K562 (cell line): ENCODE results near the gene STON1. TPM values are rescaled to one million over a fixed set of nuclear protein-coding genes. Genes with fewer than 3 reads are reported as not detected.

Experiments used
- ATAC-seq: fragments of 200-7000 bp; cut with Tn5 transposase; 3 replicates; pipeline ENCODE4 v1.9.1; 2020; ENCODE audit warnings: moderate library complexity
- BruUV-seq: library from RNA; stranded (reverse); fragments of 400-500 nt; replicated peaks from 2 replicates; lab custom pipeline; 2021; lab: Mats Ljungman, UMichigan
- CTCF ChIA-PET: fragments of 300-600 bp; formaldehyde crosslinking; extraction: SDS; loops from one replicate; lab custom pipeline; 2021; ENCODE audit warnings: low intra/inter-chr PET ratio; lab: Yijun Ruan, JAX
- POLR2A ChIA-PET: fragments of 300-600, 350-650 bp; sonication (Branson Sonifier 250); formaldehyde crosslinking; extraction: SDS; loops from one replicate; lab custom pipeline; 2021; ENCODE audit warnings: antibody characterized with exemption, inconsistent platforms; lab: Yijun Ruan, JAX
- DNase-seq, 4 experiments: peaks; one replicate each; pipeline versions ENCODE4 v3.0.0 to v3.0.0-alpha.2; 2011 to 2018; ENCODE audit warnings: low spot score in 3 of 4, mixed read lengths in 3 of 4; ENCODE audit errors: extremely low read depth in 1 of 4
- FAIRE-seq: peaks from 2 replicates; lab custom pipeline; 2011; peaks lifted over from hg19 to GRCh38; lab: Jason Lieb, UNC
- H2AFZ ChIP-seq: 2 replicates; pipeline ENCODE4 v1.6.0; 2011; ENCODE audit warnings: low read depth, low read length, control low read depth, inconsistent platforms
- H3K27ac ChIP-seq: fragments of 200-600 bp; 3 replicates; pipeline ENCODE4 v1.8.0; 2011; ENCODE audit warnings: low read depth, mild to moderate bottlenecking, control low read depth, inconsistent platforms, low read length, moderate library complexity, mixed read lengths; ENCODE audit errors: extremely low read depth
- H3K27me3 ChIP-seq, 2 experiments: fragments of 300-600 bp in 1 of 2; 2 replicates in 1 of 2; 3 replicates in 1 of 2; pipeline versions ENCODE4 v1.6.0 to v1.8.0; 2011; ENCODE audit warnings: inconsistent platforms in 2 of 2, low read length in 2 of 2, mild to moderate bottlenecking in 1 of 2, mixed read lengths in 1 of 2, moderate library complexity in 1 of 2; ENCODE audit not compliant: control insufficient read depth in 2 of 2, insufficient read depth in 2 of 2
- H3K36me3 ChIP-seq: fragments of 300-600 bp; 3 replicates; pipeline ENCODE4 v1.8.0; 2011; ENCODE audit warnings: mild to moderate bottlenecking, low read length, inconsistent platforms; ENCODE audit not compliant: control insufficient read depth, insufficient read depth
- H3K4me1 ChIP-seq, 2 experiments: fragments of 200-600 bp in 1 of 2; replicated peaks in 1 of 2; 2 replicates in 1 of 2; 3 replicates in 1 of 2; pipeline versions ENCODE4 v1.5.1 to v1.8.0; 2011; ENCODE audit warnings: inconsistent platforms in 2 of 2, low read length in 2 of 2, mild to moderate bottlenecking in 1 of 2, mixed read lengths in 1 of 2, moderate library complexity in 1 of 2; ENCODE audit not compliant: control insufficient read depth in 2 of 2, insufficient read depth in 2 of 2
- H3K4me2 ChIP-seq: 2 replicates; pipeline ENCODE4 v1.6.1; 2011; ENCODE audit warnings: low read length, control low read depth, inconsistent platforms, mixed read lengths; ENCODE audit not compliant: insufficient read depth
- H3K4me3 ChIP-seq: fragments of 200-600 bp; sonication (generic), shearing (Covaris generic); 2 replicates; pipeline ENCODE4 v1.5.1; 2016; ENCODE audit warnings: control low read depth, inconsistent platforms
- H3K79me2 ChIP-seq: fragments of 200-600 bp; 3 replicates; pipeline ENCODE4 v1.8.0; 2011; ENCODE audit warnings: low read length, inconsistent platforms; ENCODE audit not compliant: control insufficient read depth, insufficient read depth
- H3K9ac ChIP-seq, 2 experiments: 2 replicates each; pipeline versions ENCODE4 v1.6.0 to v1.6.1; 2011; ENCODE audit warnings: low read depth in 2 of 2, low read length in 2 of 2, control low read depth in 1 of 2, inconsistent platforms in 1 of 2, mild to moderate bottlenecking in 1 of 2, mixed read lengths in 1 of 2; ENCODE audit not compliant: insufficient read depth in 1 of 2
- H3K9me1 ChIP-seq: one replicate; pipeline ENCODE4 v1.6.0; 2011; ENCODE audit warnings: inconsistent platforms, mild to moderate bottlenecking, low read length, moderate library complexity; ENCODE audit not compliant: control insufficient read depth, insufficient read depth
- H3K9me3 ChIP-seq: replicated peaks from 2 replicates; pipeline ENCODE4 v1.5.1; 2011; ENCODE audit warnings: low read depth, low read length, inconsistent platforms; ENCODE audit not compliant: control insufficient read depth, insufficient read depth
- H4K20me1 ChIP-seq: replicated peaks from 2 replicates; pipeline ENCODE4 v1.6.1; 2011; ENCODE audit warnings: low read length, inconsistent platforms, mixed read lengths; ENCODE audit not compliant: control insufficient read depth, insufficient read depth
- ADNP ChIP-seq: fragments of 200-800 bp; sonication (Bioruptor generic); IDR thresholded peaks from 2 replicates; pipeline ENCODE4 v1.6.1; 2016; ENCODE audit warnings: missing genetic modification characterization, missing compliant biosample characterization
- GATAD2A ChIP-seq: fragments of 450-650 bp; IDR thresholded peaks from 2 replicates; pipeline ENCODE4 v1.6.1; 2017
- KLF6 ChIP-seq: fragments of 250-450 bp; sonication (Bioruptor Pico); IDR thresholded peaks from 2 replicates; pipeline ENCODE4 v1.4.0; 2020; ENCODE audit warnings: mild to moderate bottlenecking, moderate library complexity, borderline replicate concordance
- OTX1 ChIP-seq: fragments of 450-650 bp; formaldehyde crosslinking; IDR thresholded peaks from 2 replicates; pipeline ENCODE4 v1.4.0; 2022; ENCODE audit warnings: mild to moderate bottlenecking
- RNF2 ChIP-seq: sonication (generic); IDR thresholded peaks from 2 replicates; pipeline ENCODE4 v1.6.1; 2016
- SMARCC2 ChIP-seq: fragments of 450-650 bp; IDR thresholded peaks from 2 replicates; pipeline ENCODE4 v1.6.1; 2017; ENCODE audit warnings: antibody characterized with exemption, moderate library complexity, mild to moderate bottlenecking, low read depth
- TEAD2 ChIP-seq: fragments of 450-650 bp; IDR thresholded peaks from 2 replicates; pipeline ENCODE4 v1.6.1; 2016; ENCODE audit warnings: missing genetic modification characterization, control low read depth, missing compliant biosample characterization
- WGBS: fragments of 100-300 bp; shearing (Covaris generic); methylation state at CpG from one replicate; pipeline ENCODE4 v1.1.6; 2016; ENCODE audit warnings: low coverage, mixed read lengths; ENCODE audit not compliant: insufficient coverage; ENCODE audit errors: missing lambda C conversion rate; 5-methylcytosine and 5-hydroxymethylcytosine counted together
- in situ Hi-C: fragments of 300-500 bp; cut with MboI; formaldehyde crosslinking; loops from 4 replicates; pipeline ENCODE4 v1.15.0; 2018; ENCODE audit warnings: inconsistent platforms, mixed read lengths
- intact Hi-C: fragments of 100-400 bp; cut with micrococcal nuclease; formaldehyde crosslinking; loops from 2 replicates; pipeline ENCODE4 v1.14.2; 2022
- polyA plus RNA-seq, 8 experiments: library from polyadenylated mRNA; depleted of rRNA in 4 of 8; stranded (reverse) in 5 of 8; unstranded in 3 of 8; fragments of >200 nt; fragmentation: Nextera tagmentation in 2 of 8; fragmentation: Illumina TruSeq in 1 of 8; extraction: Ambion mirVana in 2 of 8; extraction: Trizol in 1 of 8; gene quantifications; 2 replicates each; pipeline versions ENCODE4 v1.2.1 to v1.2.3, GENCODE V29; 2011 to 2014; ENCODE audit warnings: inconsistent platforms in 1 of 8, missing spikeins in 1 of 8
- total RNA-seq, 7 experiments: library from RNA; depleted of rRNA in 6 of 7; stranded (reverse); fragments of >200 nt in 6 of 7; fragmentation: Illumina TruSeq in 2 of 7; extraction: Trizol in 2 of 7; gene quantifications; 2 replicates each; pipeline versions ENCODE4 v1.2.1 to v1.2.3, GENCODE V29; 2011 to 2021; ENCODE audit warnings: low replicate concordance in 1 of 7
- TF ChIP-seq, protein P1 (sequence below): fragments of 250-450 bp; sonication (Bioruptor Pico); IDR thresholded peaks from 2 replicates; pipeline ENCODE4 v1.4.0; 2020; ENCODE audit warnings: mild to moderate bottlenecking
- TF ChIP-seq, protein P2 (sequence below): IDR thresholded peaks from 2 replicates; pipeline ENCODE4 v1.6.1; 2016; ENCODE audit warnings: missing genetic modification characterization, missing compliant biosample characterization

The STON1 gene
- total and polyA plus RNA-seq, 9 of the 15 experiments (the other 6 are each of a cell fraction or from before 2014, with no cell fraction given), result 0.07 to 1.2 (median 0.55) TPM

DNA sequence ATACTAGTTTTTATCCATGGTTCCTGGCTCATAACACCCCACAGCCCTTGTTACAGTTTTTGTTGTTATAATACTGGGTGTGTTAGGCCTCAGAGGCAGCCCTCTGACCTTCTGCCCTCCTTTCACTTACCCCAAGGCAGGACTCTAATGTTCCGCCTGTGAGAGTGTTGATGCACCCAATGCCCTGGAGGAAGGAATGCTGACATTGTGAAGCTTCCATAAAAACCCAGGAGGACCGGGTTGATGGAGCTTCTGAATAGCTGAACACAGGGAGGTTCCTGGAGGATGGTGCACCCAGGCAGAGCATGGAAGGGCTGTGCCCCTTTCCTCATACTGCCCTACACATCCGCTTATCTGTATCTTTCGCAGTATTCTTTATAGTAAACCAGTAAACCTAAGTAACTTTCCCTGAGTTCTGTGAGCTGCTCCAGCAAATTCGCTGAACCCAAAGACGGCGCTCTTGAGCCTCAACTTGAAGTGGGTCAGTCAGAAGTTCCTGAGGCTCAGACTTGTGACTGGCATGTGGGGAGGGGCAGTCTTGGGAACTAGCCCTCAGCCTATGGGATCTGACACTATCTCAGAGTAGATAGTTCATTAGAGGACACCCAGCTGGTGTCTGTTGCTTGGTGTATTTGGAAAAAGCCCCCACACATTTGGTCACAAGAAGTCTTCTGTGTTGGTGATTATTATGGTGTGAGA, 10.4 kb downstream of the STON1 start:
- H2AFZ ChIP-seq, result no peak overlapping the region
- no peaks in the 10 kb centered on the region for H3K9me1 ChIP-seq
- H3K36me3 ChIP-seq, result no peaks in the 10 kb centered on the region
- no peak for ATAC-seq
- DNase-seq, result no peak
- no peak overlapping the region for H3K4me2 ChIP-seq
- in situ Hi-C loops (no loop called here), intact Hi-C loops (no loop called here)
- H3K79me2 ChIP-seq, result no peaks in the 10 kb centered on the region
- no peaks in the 10 kb centered on the region for H3K27me3 ChIP-seq
- WGBS, result 58% methylated on average over 6 of the region's 7 CpGs
- 0 out of 5 replicates have a peak, but pooled peaks cover 0 to 4% of the 10 kb centered on the region in 2 experiments for H3K4me1 ChIP-seq
- POLR2A ChIA-PET, result interaction anchor here (2.2 kb wide), 1 partner anchor 9 kb away, joined by 4 read pairs; no protein-coding TSS in a partner anchor
- H3K27ac ChIP-seq, result no peak overlapping the region
- no peak for FAIRE-seq
- H3K4me3 ChIP-seq, result no peak overlapping the region
- H3K9ac ChIP-seq, result no peak overlapping the region
- no TSS peak for BruUV-seq
- CTCF ChIA-PET, result no interaction called here
- no peaks in the 10 kb centered on the region for H3K9me3 ChIP-seq
- H4K20me1 ChIP-seq, result no peaks in the 10 kb centered on the region
- TF ChIP-seq SMARCC2 (no peak), GATAD2A (no peak), RNF2 (no peak), TEAD2 (tag) (no peak), KLF6 (CRISPR knock-in tag) (no peak), OTX1 (CRISPR knock-in tag) (no peak), ADNP (tag) (no peak)
- TF ChIP-seq, protein P1, sequence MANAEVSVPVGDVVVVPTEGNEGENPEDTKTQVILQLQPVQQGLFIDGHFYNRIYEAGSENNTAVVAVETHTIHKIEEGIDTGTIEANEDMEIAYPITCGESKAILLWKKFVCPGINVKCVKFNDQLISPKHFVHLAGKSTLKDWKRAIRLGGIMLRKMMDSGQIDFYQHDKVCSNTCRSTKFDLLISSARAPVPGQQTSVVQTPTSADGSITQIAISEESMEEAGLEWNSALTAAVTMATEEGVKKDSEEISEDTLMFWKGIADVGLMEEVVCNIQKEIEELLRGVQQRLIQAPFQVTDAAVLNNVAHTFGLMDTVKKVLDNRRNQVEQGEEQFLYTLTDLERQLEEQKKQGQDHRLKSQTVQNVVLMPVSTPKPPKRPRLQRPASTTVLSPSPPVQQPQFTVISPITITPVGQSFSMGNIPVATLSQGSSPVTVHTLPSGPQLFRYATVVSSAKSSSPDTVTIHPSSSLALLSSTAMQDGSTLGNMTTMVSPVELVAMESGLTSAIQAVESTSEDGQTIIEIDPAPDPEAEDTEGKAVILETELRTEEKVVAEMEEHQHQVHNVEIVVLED, result no peak
- TF ChIP-seq, protein P2, sequence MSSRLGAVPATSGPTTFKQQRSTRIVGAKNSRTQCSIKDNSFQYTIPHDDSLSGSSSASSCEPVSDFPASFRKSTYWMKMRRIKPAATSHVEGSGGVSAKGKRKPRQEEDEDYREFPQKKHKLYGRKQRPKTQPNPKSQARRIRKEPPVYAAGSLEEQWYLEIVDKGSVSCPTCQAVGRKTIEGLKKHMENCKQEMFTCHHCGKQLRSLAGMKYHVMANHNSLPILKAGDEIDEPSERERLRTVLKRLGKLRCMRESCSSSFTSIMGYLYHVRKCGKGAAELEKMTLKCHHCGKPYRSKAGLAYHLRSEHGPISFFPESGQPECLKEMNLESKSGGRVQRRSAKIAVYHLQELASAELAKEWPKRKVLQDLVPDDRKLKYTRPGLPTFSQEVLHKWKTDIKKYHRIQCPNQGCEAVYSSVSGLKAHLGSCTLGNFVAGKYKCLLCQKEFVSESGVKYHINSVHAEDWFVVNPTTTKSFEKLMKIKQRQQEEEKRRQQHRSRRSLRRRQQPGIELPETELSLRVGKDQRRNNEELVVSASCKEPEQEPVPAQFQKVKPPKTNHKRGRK (tag), result no peak
